ENCODE data around the gene SETDB2.
A peak's percentile ranks its signal among the peaks of the same experiment; 100 is the strongest.

Gene SETDB2

DNA sequence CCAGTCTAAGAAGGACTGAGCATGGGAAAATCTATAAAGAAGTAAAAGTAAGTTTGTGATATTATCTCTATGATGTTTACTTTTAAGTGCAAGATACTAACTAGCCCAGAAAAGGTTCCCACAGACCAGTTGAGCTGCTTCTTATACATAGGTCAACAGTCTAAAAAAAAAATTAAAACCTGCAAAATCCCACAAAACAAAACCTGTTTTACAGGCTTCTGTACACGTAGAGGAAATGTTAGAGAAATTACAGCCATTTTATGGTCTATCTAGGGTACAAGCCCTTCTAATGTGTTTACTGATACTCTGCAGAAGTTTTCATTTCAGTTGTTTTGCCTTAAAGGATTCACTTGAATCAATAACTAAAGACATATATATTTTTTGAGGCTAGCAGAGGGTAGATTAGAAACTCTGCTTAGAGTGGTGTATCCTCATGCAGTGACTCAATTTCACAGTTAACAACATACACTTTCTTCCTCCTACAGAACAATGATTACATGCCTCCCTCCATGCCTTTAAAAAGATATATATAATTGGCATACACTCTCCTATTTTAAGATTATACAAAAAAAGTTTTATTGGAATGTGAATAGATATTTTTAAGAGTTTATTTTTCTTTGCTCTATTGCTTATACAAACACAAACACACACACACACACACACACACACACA lies 44.1 kb upstream of the SETDB2 start:
- no peaks in the 10 kb centered on the region for H3K27me3 ChIP-seq (ENCODE audit: control insufficient read depth, low read length)
- H3K79me2 ChIP-seq (ENCODE audit: control insufficient read depth, low read length): peaks cover 31% of the 10 kb centered on the region
- H3K9me3 ChIP-seq (ENCODE audit: control insufficient read depth, insufficient read depth, low read length): peaks cover 4% of the 10 kb centered on the region; the same call in 1 of the 2 replicates
- H3K36me3 ChIP-seq (ENCODE audit: control insufficient read depth, low read length): no peaks in the 10 kb centered on the region
- peak overlapping the region; percentile 56 for H3K4me2 ChIP-seq (ENCODE audit: low read length)
- no peaks in the 10 kb centered on the region for H4K20me1 ChIP-seq (ENCODE audit: control insufficient read depth, insufficient read depth, low read depth, low read length)
- peaks cover 20% of the 10 kb centered on the region for H3K4me1 ChIP-seq (ENCODE audit: control insufficient read depth, low read length)
- no peaks in the 10 kb centered on the region for H3F3A ChIP-seq (ENCODE audit: control insufficient read depth, insufficient read depth)
- H3K9me2 ChIP-seq (replicated peaks; ENCODE audit: control insufficient read depth, low read length): no peaks in the 10 kb centered on the region
- TF ChIP-seq, protein P1, sequence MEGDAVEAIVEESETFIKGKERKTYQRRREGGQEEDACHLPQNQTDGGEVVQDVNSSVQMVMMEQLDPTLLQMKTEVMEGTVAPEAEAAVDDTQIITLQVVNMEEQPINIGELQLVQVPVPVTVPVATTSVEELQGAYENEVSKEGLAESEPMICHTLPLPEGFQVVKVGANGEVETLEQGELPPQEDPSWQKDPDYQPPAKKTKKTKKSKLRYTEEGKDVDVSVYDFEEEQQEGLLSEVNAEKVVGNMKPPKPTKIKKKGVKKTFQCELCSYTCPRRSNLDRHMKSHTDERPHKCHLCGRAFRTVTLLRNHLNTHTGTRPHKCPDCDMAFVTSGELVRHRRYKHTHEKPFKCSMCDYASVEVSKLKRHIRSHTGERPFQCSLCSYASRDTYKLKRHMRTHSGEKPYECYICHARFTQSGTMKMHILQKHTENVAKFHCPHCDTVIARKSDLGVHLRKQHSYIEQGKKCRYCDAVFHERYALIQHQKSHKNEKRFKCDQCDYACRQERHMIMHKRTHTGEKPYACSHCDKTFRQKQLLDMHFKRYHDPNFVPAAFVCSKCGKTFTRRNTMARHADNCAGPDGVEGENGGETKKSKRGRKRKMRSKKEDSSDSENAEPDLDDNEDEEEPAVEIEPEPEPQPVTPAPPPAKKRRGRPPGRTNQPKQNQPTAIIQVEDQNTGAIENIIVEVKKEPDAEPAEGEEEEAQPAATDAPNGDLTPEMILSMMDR (IDR thresholded peaks at IDR 0.05; ENCODE audit: low read depth, low read length, poor library complexity, severe bottlenecking): no peak
- TF ChIP-seq EZH2phosphoT487 (IDR thresholded peaks at IDR 0.05; ENCODE audit: borderline replicate concordance, low read length): no peak
- 0 out of 2 replicates have a peak overlapping the region, but pooled peaks have one; percentile 1 for H3K27ac ChIP-seq (ENCODE audit: low read depth, low read length)
- peak overlapping the region; percentile 74 for H3K4me3 ChIP-seq (ENCODE audit: low read length)

DNA sequence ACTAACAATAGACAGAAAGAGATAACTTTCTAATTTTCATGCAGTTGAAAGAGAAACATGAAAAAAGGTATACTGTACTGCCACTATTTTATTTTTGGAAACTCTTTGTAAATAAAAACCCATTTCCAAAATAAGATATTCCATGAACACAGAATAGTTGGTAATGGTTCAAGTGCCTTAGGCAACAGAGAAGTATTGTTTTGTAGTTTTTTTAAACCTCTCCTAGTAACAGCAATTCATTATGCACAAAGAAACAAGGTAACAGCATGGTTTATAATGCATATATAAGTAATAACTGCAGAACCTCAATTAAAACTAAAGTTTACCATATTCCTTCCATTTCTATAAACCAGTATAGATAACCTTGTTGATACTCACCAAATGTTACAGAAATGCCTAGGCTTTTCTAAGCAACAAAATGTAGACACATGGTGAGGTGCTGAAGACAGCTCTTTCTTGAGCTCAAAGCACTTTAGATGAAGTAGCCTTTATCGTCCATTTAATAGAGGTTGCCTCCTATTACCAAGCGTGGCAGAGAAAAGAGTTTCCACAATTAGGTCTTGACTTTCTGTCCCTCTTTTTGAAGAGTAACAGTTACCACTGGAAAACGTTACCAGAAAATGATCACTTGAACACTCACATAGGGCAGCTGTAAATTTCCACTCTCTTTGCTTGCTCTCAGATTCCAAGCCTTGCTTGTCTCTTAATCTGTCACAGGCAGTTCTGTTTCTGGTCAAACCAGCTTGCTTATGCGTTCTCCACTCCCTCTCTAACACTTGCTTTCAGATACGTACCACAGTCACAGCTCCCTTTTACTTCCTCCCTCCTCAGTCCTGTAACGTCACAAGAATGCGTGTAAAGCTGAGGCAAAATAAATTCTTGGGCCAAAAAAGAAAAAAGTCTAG lies 43.1 kb upstream of the SETDB2 start:
- Histone ChIP-seq H3K36me3 (ENCODE audit: control insufficient read depth, low read length) (no peaks in the 10 kb centered on the region), H3F3A (ENCODE audit: control insufficient read depth, insufficient read depth) (no peaks in the 10 kb centered on the region), H4K20me1 (ENCODE audit: control insufficient read depth, insufficient read depth, low read depth, low read length) (no peaks in the 10 kb centered on the region), H3K4me1 (ENCODE audit: control insufficient read depth, low read length) (peaks cover 20% of the 10 kb centered on the region), H3K27ac (ENCODE audit: low read depth, low read length) (peak overlapping the region; percentile 52), H3K4me2 (ENCODE audit: low read length) (peak overlapping the region; percentile 56), H3K79me2 (ENCODE audit: control insufficient read depth, low read length) (peaks cover 31% of the 10 kb centered on the region), H3K9me2 (replicated peaks; ENCODE audit: control insufficient read depth, low read length) (no peaks in the 10 kb centered on the region), H3K27me3 (ENCODE audit: control insufficient read depth, low read length) (no peaks in the 10 kb centered on the region), H3K4me3 (ENCODE audit: low read length) (peak overlapping the region; percentile 74), H3K9me3 (ENCODE audit: control insufficient read depth, insufficient read depth, low read length) (peaks cover 6% of the 10 kb centered on the region; the same call in 1 of the 2 replicates)
- no peak for TF ChIP-seq EZH2phosphoT487 (IDR thresholded peaks at IDR 0.05; ENCODE audit: borderline replicate concordance, low read length)
- TF ChIP-seq, protein P1 (IDR thresholded peaks at IDR 0.05; ENCODE audit: low read depth, low read length, poor library complexity, severe bottlenecking): no peak

DNA sequence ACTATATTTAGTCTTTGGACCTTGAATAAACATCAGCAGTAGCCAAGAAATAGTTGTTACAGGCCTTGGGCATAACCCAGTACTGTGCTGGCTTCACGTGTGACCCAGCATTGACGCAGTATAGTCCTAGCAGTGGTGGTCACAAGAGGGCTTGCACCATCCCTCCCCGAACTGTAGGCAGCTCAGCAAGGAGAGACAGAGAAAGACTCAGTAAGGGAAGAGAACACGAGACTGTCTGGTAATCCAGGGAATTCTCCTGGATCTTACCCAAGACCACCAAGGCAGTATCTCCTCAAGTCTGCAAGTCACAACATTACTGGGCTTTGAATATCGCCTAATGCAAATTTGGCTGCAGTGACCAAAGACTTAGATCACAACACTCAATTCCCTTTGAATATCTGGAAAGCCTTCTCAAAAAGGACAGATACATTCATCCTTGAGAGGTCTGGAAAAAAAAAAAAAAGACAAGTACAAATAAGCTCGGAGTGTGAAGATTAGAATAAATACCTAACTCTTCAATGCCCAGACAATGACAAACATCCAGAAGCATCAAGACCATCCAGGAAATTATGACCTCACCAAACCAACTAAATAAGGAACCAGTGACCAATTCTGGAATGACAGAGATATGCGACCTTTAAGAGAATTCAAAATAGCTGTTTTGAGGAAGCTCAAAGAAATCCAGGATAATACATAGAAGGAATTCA lies 39.9 kb upstream of the SETDB2 start:
- Histone ChIP-seq H3K9me2 (replicated peaks; ENCODE audit: control insufficient read depth, low read length) (no peaks in the 10 kb centered on the region), H3K4me1 (ENCODE audit: control insufficient read depth, low read length) (peaks cover 9% of the 10 kb centered on the region), H3K79me2 (ENCODE audit: control insufficient read depth, low read length) (peaks cover 19% of the 10 kb centered on the region)

More for the DNA sequence above, 39.9 kb upstream of the SETDB2 start:
- no peaks in the 10 kb centered on the region for H3K27me3 ChIP-seq (ENCODE audit: control insufficient read depth, low read length)
- H3K4me2 ChIP-seq (ENCODE audit: low read length): no peak overlapping the region
- H3K36me3 ChIP-seq (ENCODE audit: control insufficient read depth, low read length): no peaks in the 10 kb centered on the region
- no peaks in the 10 kb centered on the region for H4K20me1 ChIP-seq (ENCODE audit: control insufficient read depth, insufficient read depth, low read depth, low read length)
- H3K27ac ChIP-seq (ENCODE audit: low read depth, low read length): no peak overlapping the region
- TF ChIP-seq EZH2phosphoT487 (IDR thresholded peaks at IDR 0.05; ENCODE audit: borderline replicate concordance, low read length): no peak
- TF ChIP-seq, protein P1 (IDR thresholded peaks at IDR 0.05; ENCODE audit: low read depth, low read length, poor library complexity, severe bottlenecking): no peak
- H3K4me3 ChIP-seq (ENCODE audit: low read length): no peak overlapping the region
- 0 out of 2 replicates have a peak, but pooled peaks cover 2% of the 10 kb centered on the region for H3F3A ChIP-seq (ENCODE audit: control insufficient read depth, insufficient read depth)
- peaks cover 6% of the 10 kb centered on the region; the same call in 1 of the 2 replicates for H3K9me3 ChIP-seq (ENCODE audit: control insufficient read depth, insufficient read depth, low read length)

Data from DOHH2 (cell line).